Activated naive CD4-positive, alpha-beta T cell treated with anti-CD3 and anti-CD28 coated beads, Interleukin-2, amount 50 U/mL, for 72 hours (primary cell): ENCODE results near the gene SLC6A13. TPM values are rescaled to one million over a fixed set of nuclear protein-coding genes. Genes with fewer than 3 reads are reported as not detected.

Experiments used
- ATAC-seq, 2 donors: fragments of 150-1000 bp; cut with Tn5 transposase; 2 replicates each; pipeline ENCODE4 v1.10.0; 2021; ENCODE audit warnings: mild to moderate bottlenecking in 2 of 2, moderate library complexity in 2 of 2
- DNase-seq, 2 donors: peaks; one replicate each; pipeline ENCODE4 v3.0.0; 2021 to 2022; ENCODE audit warnings: low spot score in 2 of 2
- H3K27ac Mint-ChIP-seq, 2 donors: one replicate each; pipeline ENCODE4 v1.8.0; 2022; ENCODE audit warnings: mild to moderate bottlenecking in 2 of 2, mixed read lengths in 2 of 2
- H3K36me3 Mint-ChIP-seq, 2 donors: one replicate each; pipeline ENCODE4 v1.8.0; 2022; ENCODE audit warnings: mixed read lengths in 2 of 2
- H3K9me3 Mint-ChIP-seq, 2 donors: one replicate each; pipeline ENCODE4 v1.8.0; 2022; ENCODE audit warnings: mixed read lengths in 2 of 2
- total RNA-seq, 2 donors: library from RNA; stranded (reverse); gene quantifications; one replicate each; pipeline ENCODE4 v1.2.3, GENCODE V29; 2022

The SLC6A13 gene
- total RNA-seq, 2 donors from 2014 or later = not detected

- ATAC-seq (no peak), DNase-seq (no peak)
- H3K36me3 Mint-ChIP-seq = no peaks in the 10 kb centered on the region
- no peak overlapping the region for H3K27ac Mint-ChIP-seq
- H3K9me3 Mint-ChIP-seq = peaks cover 0 to 3% of the 10 kb centered on the region in 2 donors
These were observed 10.3 kb upstream of the SLC6A13 start for GRCh38 chr12:272942-273341.

DNA sequence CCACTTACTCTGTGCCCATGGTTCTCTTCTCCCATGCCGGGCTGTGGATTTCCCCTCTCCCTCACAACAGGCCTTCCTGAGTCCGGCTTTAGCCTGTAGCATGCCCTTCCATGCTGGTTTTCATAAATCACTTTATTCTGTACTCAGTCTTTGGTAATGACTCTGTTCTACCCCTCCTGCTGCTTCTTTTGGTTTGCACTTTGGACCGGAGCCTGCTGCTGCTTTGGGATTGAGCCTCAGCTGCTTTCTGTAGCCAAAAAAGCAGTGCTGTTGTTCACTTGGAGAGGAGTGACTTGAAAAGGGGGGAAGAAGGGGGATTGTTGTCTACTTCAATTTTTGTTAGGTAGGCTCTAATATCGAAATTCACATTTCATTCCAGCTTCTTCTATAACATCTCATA lies 8.5 kb upstream of the SLC6A13 start:
- Mint-ChIP-seq H3K27ac (peak overlapping the region in 1 of 2 donors; percentile 6), H3K9me3 (peaks cover 0 to under 1% of the 10 kb centered on the region in 2 donors), H3K36me3 (no peaks in the 10 kb centered on the region)
- ATAC-seq (no peak), DNase-seq (no peak)

GRCh38 chr12:269191-269590 lies 6.6 kb upstream of the SLC6A13 start:
- no peaks in the 10 kb centered on the region for H3K36me3 Mint-ChIP-seq
- DNase-seq = no peak
- H3K9me3 Mint-ChIP-seq = no peaks in the 10 kb centered on the region
- H3K27ac Mint-ChIP-seq = peak overlapping the region in 1 of 2 donors; percentile 45
- ATAC-seq = no peak

GRCh38 chr12:268483-268840 lies 5.8 kb upstream of the SLC6A13 start:
- DNase-seq (no peak), ATAC-seq (no peak)
- H3K9me3 Mint-ChIP-seq = no peaks in the 10 kb centered on the region
- no peak overlapping the region for H3K27ac Mint-ChIP-seq
- no peaks in the 10 kb centered on the region for H3K36me3 Mint-ChIP-seq

DNA sequence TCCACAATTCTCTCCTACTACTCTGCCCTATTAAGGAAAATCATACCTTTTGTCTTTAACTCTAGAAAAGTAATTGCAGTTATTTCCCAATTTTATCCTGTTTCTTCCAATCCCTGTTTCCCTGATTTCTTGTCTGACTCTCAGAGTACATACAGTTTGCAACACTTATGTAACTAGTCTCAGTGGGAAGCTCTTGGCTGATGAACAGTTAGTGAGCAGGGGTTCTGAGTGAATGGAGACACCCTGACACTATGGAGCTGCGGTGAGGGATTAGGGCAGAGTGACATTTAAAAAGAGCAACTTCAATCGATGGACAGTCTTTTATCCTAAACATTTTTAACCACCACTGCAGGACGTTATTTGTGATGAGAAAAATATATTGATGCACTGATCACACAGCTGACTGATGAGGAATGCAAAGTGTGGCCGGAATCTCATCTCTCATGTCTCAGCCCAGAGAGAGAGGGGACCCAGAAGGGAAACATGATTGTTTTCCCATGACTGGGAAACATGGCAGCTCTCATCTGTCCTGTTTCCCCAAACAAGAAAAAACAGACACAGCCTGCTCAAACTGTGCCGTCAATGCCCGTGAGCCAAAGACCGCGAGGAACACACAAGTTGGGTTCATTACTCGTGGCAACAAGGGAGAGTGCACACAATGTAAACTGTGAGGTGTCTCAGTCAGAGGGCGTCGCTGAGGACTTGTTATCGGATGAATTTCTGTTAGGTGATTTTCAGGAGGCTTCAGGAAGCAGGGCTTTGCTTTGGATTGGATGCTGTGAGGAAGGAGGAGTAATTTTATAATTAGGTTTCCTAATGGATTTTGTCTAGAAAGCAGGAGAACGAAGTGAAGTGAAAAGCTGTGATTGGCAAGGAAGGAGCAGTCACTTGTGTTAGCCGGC lies 5.2 kb upstream of the SLC6A13 start:
- no peaks in the 10 kb centered on the region for H3K9me3 Mint-ChIP-seq
- no peaks in the 10 kb centered on the region for H3K36me3 Mint-ChIP-seq
- H3K27ac Mint-ChIP-seq = no peak overlapping the region
- ATAC-seq (no peak), DNase-seq (no peak)

- no peak for DNase-seq
- no peaks in the 10 kb centered on the region for H3K9me3 Mint-ChIP-seq
- no peak for ATAC-seq
- H3K36me3 Mint-ChIP-seq = no peaks in the 10 kb centered on the region
- H3K27ac Mint-ChIP-seq = no peak overlapping the region
These were observed 2.5 kb upstream of the SLC6A13 start for GRCh38 chr12:265096-265495.

DNA sequence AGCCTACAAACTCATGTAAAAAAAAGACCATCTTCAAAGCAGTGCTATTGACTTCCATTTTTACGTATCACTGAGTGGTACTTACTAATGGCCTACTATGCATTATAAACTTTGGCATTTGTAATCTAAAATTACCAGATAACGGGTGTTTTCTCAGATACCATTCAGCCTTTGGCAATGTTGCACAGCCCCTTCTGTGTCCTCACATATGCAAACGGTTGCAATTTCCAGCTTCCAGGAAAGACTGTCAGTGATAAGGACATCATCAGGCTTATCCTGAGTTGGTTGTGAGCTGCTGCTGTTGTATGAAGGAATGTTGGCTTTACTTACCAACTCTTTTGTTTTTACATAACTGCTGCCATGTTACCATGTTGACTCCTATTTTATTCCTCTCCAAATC lies 1.6 kb upstream of the SLC6A13 start:
- H3K9me3 Mint-ChIP-seq = no peaks in the 10 kb centered on the region
- no peak for ATAC-seq
- no peaks in the 10 kb centered on the region for H3K36me3 Mint-ChIP-seq
- no peak for DNase-seq
- H3K27ac Mint-ChIP-seq = no peak overlapping the region

- DNase-seq = no peak
- H3K27ac Mint-ChIP-seq = peak overlapping the region in 1 of 2 donors; percentile 77
- no peaks in the 10 kb centered on the region for H3K36me3 Mint-ChIP-seq
- H3K9me3 Mint-ChIP-seq = no peaks in the 10 kb centered on the region
- no peak for ATAC-seq
These were observed 938 bp upstream of the SLC6A13 start for GRCh38 chr12:263574-263973.

GRCh38 chr12:262113-262512 lies 523 bp downstream of the SLC6A13 start:
- Mint-ChIP-seq H3K36me3 (no peaks in the 10 kb centered on the region), H3K27ac (no peak overlapping the region), H3K9me3 (no peaks in the 10 kb centered on the region)
- DNase-seq = no peak
- no peak for ATAC-seq

GRCh38 chr12:257521-258321 lies 4.9 kb downstream of the SLC6A13 start:
- H3K27ac Mint-ChIP-seq = no peak overlapping the region
- ATAC-seq = peak in 1 of 2 donors; percentile 7
- H3K9me3 Mint-ChIP-seq = no peaks in the 10 kb centered on the region
- DNase-seq = no peak
- no peaks in the 10 kb centered on the region for H3K36me3 Mint-ChIP-seq

DNA sequence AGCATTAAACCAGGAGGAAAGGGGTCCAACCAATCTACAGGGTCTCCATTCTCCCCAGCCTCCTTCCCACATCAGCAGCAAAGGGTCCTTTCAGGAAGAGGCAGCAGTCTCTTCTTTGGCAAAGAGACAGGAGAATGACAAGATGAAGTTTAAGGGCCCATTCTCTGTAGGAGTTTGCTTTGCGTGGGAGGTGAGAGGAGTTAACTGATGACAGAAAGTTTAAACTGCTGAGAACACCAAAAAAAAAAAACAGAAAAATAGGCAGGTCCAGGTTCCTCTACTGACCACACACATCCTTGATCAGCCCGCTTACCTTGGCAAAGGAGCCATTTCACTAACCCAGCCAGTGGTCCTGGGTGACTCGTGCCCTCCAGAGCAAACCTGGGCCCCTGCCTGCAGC lies 5.7 kb downstream of the SLC6A13 start:
- Mint-ChIP-seq H3K9me3 (no peaks in the 10 kb centered on the region), H3K27ac (no peak overlapping the region), H3K36me3 (no peaks in the 10 kb centered on the region)
- ATAC-seq (peak in 1 of 2 donors; percentile 6), DNase-seq (no peak)

- DNase-seq (no peak), ATAC-seq (no peak)
- no peaks in the 10 kb centered on the region for H3K9me3 Mint-ChIP-seq
- no peak overlapping the region for H3K27ac Mint-ChIP-seq
- H3K36me3 Mint-ChIP-seq = no peaks in the 10 kb centered on the region
These were observed 6.4 kb downstream of the SLC6A13 start for GRCh38 chr12:256225-256624.

GRCh38 chr12:254912-255311 lies 7.7 kb downstream of the SLC6A13 start:
- no peak for DNase-seq
- no peak for ATAC-seq
- Mint-ChIP-seq H3K27ac (no peak overlapping the region), H3K9me3 (no peaks in the 10 kb centered on the region), H3K36me3 (no peaks in the 10 kb centered on the region)

- H3K36me3 Mint-ChIP-seq = no peaks in the 10 kb centered on the region
- H3K27ac Mint-ChIP-seq = no peak overlapping the region
- no peaks in the 10 kb centered on the region for H3K9me3 Mint-ChIP-seq
- no peak for DNase-seq
- no peak for ATAC-seq
These were observed 8.6 kb downstream of the SLC6A13 start for GRCh38 chr12:254039-254438.

GRCh38 chr12:253116-253831 lies 9.4 kb downstream of the SLC6A13 start:
- H3K27ac Mint-ChIP-seq = no peak overlapping the region
- peaks cover 0 to under 1% of the 10 kb centered on the region in 2 donors for H3K9me3 Mint-ChIP-seq
- no peaks in the 10 kb centered on the region for H3K36me3 Mint-ChIP-seq
- ATAC-seq (no peak), DNase-seq (no peak)

GRCh38 chr12:252636-253035 lies 10.0 kb downstream of the SLC6A13 start:
- Mint-ChIP-seq H3K9me3 (peaks cover 0 to 7% of the 10 kb centered on the region in 2 donors), H3K27ac (no peak overlapping the region), H3K36me3 (peaks cover 0 to 6% of the 10 kb centered on the region in 2 donors)
- DNase-seq (no peak), ATAC-seq (no peak)

- Mint-ChIP-seq H3K36me3 (peaks cover 5 to 13% of the 10 kb centered on the region in 2 donors), H3K9me3 (peaks cover 4 to 20% of the 10 kb centered on the region in 2 donors), H3K27ac (no peak overlapping the region)
- ATAC-seq = no peak
- no peak for DNase-seq
These were observed 15.4 kb downstream of the SLC6A13 start for GRCh38 chr12:247271-247670.
